ENCODE measurements around the gene NAT9. TPM values are rescaled to one million over a fixed set of nuclear protein-coding genes. Genes with fewer than 3 reads are reported as not detected.

NAT9 gene, protein sequence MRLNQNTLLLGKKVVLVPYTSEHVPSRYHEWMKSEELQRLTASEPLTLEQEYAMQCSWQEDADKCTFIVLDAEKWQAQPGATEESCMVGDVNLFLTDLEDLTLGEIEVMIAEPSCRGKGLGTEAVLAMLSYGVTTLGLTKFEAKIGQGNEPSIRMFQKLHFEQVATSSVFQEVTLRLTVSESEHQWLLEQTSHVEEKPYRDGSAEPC
- 10 to 100 TPM; 23.7 to 34.7 TPM for total RNA-seq
- long read RNA-seq, transcript NAT9-225 (6 exons, 1,993 nt) = minor isoform, 8 of 108 reads
- long read RNA-seq, transcript NAT9-210 (7 exons, 1,860 nt) = minor isoform, 21 of 108 reads
- long read RNA-seq, transcript NAT9-201 (7 exons, 1,875 nt) = major isoform, 23 of 108 reads
- long read RNA-seq, partial matches to known transcripts = 6 of 108 reads
- long read RNA-seq, other reads (novel, unspliced or antisense) = 44 of 108 reads

DNA sequence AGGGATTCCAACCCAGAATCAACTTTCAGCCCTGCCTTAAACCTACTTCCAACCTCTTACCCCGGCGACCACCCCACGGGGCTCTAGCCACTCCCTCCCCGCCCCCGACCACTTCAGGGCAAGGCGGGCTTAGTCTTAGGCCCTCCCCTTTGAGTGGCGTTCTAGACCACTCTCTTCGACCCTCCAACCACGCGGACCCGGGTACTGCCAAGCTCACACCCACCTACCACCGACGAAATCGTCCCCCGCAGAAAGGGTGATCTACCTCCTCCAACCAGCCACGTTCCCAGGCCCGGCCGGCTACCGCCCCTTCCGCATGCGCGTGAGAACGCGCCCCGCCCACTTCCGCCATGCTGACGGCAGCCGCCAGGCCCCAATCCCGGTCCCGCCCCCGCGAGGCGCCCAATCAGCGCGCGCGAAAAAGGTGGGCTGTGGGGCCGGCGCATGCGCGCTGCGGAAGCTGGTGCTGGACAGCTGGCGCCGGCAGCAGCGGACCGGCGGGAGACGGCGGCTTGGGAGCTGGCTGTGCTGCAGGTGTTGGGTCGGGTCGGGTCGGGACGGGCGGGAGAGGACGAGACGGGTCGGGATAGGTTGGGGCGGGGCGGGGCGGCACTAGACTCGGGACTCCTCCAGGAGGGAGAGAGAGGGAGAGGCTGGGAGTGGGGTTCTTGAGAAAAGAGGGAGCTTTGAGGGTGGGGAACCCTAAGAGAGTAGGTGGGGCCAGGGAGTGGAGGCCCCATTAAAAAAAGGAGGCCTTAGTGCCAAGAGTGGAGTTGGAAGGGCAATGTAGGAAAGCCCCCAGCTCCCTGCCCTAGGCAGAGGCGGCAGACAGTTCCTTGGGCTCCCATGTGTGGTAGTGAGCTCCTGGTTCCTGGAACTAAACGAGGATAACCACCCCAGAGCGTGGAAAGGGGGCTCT lies at the start of gene NAT9:
Gene NAT9 (minus strand): TSS at position 302 of the 919 bp plus-strand sequence. CDS start 647 bp downstream, outside the sequence.
- DNase-seq = peak; percentile 99
- intact Hi-C loops (cut with DNase I) = no loop called here
- peak; percentile 95 to 97 for ATAC-seq

DNA sequence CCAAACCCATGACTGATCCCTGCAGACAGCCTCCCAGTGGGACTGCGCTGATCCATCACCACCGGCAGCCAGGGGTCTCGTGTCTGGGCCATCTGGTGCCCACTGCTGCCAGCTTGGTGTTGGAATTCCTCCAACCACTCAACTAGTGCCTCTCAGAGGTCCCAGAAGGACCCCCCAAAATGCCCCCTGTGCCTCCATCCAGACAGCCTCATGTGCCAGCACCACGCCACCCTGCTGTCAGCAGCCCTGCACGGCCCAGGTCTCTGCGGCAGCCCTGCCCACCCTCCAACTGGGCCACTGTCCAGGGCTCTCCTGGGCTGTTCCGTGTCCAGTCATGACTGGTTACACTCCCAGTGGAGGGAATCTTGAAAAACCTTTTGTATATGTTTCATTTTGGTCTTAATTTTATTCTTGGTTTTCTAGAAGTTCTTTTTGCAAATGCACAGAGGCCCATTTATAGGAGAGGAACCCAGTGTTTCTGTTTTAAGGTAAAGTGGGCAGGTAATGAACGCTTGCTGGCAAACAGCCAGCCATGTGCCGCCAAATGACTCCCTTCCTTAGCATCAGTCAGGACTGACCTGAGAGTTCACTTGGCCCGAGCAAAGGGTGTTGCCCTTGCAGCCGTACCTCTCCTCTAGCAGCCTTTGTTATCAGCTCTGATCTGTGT lies 48.9 kb upstream of the NAT9 start:
- DNase-seq (no peak), ATAC-seq (no peak)
- intact Hi-C loops (cut with DNase I) = no loop called here

DNA sequence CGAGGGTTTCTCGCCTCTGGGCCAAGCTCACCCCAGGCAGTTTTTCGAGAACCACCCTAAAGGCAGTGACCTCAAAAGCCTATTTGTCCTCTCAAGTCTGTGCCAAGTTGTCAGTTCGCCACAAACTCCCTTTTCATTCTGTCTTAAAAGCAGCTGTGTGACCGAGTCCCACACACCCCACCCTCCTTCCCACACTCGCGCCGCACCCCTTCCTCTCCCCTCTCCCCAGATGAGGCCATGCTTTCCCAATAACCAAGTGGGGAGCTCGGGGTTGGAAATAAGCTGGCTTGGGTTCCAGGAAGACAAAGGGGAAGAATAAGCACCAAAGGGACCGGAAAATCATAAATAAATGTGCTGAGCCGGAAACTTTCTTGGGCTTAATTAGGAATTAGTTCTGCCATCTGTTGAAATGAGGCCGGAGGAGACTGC lies 46.8 kb upstream of the NAT9 start:
- ATAC-seq = peak; percentile 35 to 48
- no peak for DNase-seq
- intact Hi-C loops (cut with DNase I) = no loop called here

DNA sequence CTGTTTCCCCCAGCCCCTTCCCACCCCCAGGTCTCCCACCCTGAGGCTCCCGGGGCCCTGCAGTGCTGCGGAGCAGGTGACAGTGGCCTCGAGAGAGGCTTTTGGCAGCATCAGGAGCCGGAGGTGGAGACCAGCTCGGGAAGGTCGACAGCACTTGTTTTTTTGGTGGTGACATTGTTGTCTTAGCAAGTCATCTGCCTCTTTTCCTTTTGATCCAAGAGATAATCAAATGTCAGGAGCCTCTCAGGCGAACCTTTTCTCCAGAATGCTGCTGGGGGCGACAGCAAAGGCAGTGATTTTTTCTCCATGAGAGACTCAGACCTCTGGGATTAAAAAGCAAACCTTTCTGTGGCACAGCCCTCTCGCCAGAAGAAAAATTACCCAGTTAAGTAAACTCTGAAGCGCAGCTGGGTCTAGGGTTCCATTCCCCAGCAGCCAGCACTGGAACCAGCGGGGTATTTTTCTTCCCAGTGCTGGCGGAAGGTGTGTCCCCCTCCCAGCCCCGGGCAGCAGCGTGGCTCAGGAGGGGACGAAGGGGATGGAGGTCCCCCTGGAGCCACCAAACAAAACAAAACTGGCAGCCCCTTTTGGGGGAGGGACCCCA lies 46.3 kb upstream of the NAT9 start:
- ATAC-seq (no peak), DNase-seq (no peak)
- intact Hi-C loops (cut with DNase I) = no loop called here

DNA sequence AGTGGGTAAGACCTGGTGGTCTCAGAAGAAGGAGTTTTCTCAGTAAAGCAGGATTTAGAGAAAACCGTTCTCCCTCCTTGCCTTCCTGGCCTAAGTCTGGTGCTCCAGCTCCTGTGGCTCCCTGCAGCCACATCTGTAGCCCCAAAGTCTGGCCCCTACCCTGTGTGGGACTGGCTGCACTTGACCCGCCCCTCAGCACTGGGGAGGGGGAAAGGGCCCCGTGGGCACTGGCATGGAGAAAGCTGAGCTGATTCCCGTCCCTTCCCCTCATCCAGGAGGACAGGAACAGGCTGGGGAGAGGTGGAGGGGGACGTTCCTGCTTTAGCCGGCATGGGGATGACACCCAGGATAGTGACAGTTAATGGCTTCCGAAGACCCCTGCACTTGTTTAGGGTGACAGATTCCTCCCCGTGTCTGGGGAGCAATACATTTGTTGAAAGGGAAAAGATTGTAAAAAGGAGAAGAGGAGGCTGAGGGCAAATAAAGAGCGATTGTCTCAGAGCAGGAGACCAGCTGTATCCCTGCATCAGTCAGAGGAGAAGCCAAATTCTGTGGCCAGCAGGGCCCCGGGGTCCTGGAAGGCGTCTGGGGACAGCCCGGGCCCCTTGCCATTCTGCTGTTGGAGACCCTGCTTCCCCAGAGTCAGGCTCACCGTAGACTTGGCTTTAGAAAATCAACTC lies 45.6 kb upstream of the NAT9 start:
- DNase-seq = no peak
- intact Hi-C loops (cut with DNase I) = no loop called here
- peak in 1 of 2 donors; percentile 35 for ATAC-seq

DNA sequence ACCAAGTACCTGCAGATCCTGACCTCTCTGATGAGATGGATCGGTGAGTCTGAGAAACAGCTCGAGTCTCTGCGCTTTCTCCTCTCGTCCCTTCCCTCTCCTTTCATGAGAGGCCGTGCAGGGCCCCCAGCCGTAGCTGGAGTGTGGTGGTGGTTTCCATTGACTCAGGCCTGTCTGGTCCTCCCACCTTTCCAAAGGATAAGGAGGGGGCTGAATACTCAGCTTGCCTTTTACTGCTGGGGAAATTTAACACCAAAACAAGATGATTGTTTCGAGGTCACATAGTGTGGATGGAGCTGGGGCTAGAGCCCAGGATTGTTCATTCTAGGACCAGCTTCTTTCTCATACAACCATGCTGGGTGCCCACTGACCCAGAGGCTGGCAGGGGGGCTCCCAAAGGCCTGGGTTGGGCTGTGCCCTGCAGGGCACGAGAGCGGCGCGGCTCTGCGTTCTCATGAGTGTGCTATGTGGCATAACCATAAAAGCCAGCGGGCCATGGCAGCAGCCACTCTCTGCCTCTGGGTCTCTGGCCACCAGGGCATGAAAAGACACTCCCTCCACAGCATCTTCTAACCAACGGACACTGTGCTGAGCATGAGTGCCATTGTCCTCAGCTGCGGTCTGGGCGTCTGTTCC lies 43.8 kb upstream of the NAT9 start:
- ATAC-seq (no peak), DNase-seq (no peak)
- intact Hi-C loops (cut with DNase I) = no loop called here

DNA sequence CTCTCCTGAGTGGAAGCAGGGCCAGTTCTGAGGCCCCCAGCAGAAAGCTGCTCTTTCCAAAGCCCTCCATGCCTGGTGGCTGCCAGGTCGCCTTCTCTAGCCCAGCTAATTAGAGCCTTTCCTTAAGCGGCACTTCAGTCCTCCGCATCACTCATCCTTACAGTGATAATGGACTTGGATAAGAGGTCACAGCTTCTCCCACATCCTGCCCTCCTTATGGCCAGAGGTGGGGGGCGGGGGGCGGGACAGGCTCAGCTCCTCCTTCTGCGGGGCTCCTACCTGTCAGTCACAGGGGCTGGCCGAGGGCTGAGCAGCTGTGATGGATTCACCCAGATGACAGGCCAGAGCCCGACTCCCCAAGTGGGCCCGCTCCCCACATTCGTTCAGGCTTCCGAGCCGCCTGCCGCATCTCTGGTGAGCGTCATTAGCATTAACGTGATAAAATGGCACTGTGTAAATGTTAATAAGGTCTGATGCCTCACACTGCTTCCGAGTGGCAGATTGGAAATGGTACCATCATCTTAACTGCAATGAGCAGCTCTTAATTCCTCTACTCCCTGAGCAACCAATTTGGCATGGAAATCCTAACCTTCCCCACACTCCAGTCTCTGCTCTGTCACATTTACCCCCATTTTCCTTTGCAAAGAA lies 42.3 kb upstream of the NAT9 start:
- no peak for ATAC-seq
- intact Hi-C loops (cut with DNase I) = no loop called here
- no peak for DNase-seq

DNA sequence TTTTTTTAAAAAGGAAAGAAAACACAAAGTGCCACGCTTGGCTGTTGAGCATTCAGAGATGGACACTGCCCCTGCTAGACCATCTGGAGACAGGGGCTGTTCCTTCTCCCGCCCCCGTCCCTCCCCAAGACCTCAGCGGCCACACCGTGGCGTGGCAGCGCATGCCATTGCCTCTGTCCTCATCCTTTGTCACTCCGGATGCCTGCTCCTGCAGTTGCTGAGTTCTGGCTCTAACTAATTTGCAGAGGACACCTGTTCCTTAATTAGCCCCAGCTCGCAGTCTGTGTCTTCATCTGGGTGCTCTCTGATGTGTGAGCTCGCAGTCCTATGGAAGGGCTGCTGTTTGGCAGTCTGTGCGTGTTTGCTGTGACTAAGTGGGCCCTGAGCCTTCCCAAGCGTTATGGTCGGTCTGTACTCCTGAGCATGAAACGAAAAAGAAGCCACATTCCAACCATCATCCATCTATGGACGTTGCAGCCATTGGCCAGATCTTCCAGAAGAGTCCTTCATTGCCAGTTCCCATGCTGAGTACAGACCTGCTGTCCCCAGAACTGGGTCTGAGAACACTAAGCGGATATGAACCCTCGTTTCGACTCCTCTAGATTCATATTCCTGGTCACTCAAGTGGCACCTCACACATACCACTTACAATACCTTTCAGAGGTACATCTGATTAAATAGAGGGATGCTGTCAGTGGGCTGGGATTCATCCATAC lies 40.9 kb upstream of the NAT9 start:
- DNase-seq (no peak), ATAC-seq (no peak)
- intact Hi-C loops (cut with DNase I) = no loop called here

DNA sequence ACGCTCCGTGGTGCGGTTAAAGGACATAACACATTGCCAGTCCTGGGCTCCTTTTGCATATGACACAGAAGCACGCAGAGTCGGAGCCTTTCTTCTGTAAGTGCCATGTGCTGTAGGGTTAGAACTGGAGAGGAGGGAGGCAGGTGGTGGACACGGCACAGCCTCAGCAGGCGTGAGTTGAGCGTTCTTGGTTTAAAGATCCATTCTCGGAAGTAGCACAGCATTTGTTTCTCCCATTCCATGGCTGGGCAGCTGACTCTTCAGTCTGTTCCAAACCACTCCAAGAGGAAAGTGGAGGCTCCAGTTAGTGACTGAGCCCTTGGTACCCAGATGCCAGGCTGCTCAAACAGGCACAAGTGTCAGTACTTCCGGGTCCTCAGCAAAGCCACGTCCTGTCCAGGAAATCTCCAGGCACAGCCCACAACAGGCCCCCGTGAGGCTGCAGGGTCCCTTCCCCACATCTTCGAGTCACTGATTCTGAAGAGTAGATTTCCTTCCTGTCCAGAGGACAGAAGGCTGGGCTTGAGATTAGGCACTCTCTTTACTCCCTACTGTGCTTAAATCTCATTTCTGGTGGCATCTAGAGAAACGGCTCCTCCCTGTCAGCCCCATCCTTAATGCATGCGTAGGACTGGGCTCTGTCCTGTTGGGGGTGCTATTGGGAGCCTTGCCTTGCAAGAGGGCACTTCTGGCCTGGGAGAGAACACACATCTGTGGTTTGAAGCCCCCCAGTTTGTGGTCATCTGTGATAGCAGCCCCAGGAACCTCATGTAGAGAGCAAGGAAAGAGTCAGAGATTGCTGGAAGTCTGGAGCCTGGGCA lies 39.6 kb upstream of the NAT9 start:
- no peak for ATAC-seq
- no peak for DNase-seq
- intact Hi-C loops (cut with DNase I) = no loop called here

DNA sequence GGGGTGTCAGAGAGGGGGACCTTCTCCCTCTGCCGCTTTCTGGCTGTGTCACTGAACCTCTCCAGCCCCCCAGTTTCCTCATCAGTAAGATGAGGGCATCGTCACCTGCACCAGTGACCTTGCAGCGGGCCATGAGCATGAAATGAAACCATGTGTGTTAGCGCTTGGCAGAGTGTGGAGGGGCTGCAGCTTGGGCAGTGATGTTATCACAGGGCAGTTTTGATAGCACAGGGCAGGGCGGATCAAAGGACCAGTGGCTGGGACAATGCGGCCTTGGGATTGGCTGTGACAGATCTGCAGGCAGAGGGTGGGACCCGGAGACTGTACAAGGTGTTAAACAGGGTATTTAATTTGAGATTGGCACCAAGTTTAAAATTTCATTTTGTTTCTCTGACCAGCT lies 38.9 kb upstream of the NAT9 start:
- ATAC-seq = no peak
- intact Hi-C loops (cut with DNase I) = no loop called here

DNA sequence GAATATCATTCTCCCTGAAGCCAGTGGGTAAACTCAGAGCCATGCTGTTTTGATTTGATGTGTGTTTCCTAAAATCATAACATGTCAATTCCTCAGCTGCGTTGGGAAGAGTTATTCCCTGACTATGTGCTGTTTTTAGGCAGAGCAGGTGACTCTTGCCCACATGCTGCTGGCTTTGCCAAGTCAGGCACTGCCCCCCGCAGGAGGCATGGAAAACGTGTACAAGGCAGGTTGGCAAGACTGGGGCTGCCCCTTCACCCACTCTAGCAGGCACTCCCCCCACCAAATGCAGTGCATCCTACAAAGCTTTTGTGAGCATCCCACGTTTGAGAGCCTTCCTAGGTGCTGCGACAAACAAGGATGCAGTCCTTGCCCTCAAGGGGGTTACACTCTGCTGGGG lies 38.3 kb upstream of the NAT9 start:
- intact Hi-C loops (cut with DNase I) = no loop called here
- DNase-seq = no peak
- ATAC-seq = no peak

More for the DNA sequence above, 38.9 kb upstream of the NAT9 start:
- no peak for DNase-seq

DNA sequence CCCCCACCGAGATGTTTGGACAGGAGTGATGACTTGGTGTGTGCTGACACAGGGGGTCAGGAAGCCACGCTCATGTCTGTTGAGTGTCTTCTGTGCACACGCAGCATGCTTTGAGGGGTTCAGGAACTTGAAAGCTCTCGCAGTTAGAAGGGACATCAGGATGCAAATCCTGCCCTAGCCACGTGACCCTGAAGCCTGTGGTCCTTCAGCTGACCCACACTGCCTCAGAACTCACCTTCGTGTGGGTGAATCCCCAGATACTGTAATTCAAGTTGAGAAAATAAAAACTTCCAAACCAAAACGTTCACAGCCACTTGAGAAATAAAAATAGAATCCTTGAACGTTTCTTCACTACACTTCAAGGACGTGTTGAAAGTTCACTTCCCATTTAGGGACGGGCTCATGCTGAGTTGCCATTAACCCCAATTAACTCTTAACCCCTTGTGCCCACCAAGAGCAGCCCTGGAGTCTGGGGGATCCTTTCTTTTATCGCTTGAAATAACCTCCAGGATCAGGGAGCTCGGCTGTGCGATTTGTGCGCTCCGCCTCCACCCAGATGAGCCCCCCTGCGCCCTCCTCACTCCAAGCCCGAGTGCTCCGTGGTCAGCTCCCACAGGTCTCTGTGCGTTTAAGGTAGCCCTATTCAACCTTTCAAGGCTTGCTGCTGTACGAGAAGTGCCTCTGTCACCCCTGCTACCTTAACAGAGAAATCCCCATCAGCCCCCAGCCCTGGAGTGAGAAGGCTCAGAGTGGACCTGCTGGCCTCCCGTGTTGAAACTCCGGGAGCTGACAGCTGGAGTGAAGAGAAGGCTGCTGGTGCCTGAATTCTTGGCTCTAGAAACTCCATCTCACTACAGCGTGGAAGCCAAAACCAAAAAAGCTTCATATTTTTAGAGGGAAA lies 36.2 kb upstream of the NAT9 start:
- ATAC-seq (peak; percentile 26 to 77), DNase-seq (no peak)
- intact Hi-C loops (cut with DNase I) = no loop called here

DNA sequence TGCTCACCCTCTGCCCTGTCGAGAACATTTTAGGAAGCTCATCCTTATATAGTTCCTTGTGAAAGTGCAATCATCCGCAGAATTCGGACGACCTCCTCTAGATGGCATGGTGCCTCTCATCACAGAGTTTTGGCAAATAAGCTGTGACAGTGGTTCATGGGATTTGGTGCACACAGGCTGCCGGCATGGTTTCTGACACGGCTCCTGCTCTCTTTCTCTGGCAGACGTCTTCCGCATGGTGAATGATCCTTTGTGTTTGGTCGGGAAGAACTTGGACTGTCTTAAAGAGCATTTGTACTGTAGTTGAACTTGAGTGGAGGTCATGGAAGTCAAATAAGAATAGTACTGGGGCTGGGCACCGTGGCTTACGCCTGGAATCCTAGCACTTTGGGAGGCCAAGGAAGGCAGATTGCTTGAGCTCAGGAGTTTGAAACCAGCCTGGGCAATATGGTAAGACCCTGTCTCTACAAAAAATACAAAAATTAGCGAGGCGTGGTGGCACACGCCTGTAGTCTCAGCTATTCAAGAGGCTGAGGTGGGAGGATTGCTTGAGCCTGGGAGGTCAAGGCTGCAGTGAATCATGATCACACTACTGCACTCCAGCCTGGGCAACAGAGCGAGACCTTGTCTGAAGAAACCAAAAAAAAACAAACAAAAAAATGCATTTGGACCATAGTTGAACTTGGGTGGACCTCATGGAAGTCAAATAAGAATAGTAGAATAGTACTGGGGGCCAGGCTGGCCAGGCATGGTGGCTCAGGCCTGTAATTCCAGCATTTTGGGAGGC lies 34.7 kb upstream of the NAT9 start:
- ATAC-seq = peak in 1 of 2 donors; percentile 4
- DNase-seq = no peak
- intact Hi-C loops (cut with DNase I) = no loop called here

DNA sequence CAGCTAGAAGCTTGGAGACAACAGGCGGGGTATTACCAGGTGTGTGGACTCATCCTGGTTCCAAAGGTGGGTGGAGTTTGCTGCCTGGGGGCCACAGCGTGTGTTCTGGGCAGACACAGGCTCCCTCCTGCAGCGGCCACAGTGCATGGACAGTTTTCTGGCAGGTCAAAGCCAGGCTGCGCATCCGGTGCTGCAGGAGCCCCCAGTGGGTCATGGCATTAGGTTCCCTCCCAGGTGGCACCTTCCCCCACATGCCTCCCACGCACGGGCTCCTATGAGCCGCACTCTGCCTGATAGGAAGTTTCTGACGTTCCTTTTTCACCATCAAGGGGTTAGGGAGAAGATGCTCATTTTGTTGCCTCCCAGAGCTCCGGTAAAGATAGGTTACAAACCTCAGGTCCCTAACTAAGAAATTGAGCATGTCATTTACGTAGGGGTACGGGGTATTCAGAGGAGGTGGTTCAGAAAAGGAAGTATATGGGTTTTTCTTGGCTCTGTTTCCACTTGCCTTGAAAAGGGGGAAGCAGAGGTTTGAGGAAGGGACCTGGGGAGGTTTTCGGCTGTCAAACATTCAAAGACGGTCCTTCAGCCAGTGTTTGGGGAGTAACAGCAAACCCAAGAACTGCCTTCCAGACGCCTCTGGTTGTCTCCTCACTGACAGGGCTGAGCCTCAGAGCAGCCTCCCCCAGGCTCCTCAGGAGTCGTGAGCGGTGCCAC lies 32.7 kb upstream of the NAT9 start:
- intact Hi-C loops (cut with DNase I) = loop anchor here in 1 of 2 donors (5.0 kb wide), 1 partner anchor 48 kb away; the partner anchor contains the start of gene GRIN2C
- ATAC-seq (no peak), DNase-seq (no peak)
